Measurements from ENCODE around the gene MAST4.

GRCh38 chr5:66737096-66737495 lies 140.9 kb downstream of the MAST4 start:
- TF ChIP-seq CTCF (IDR thresholded peaks at IDR 0.05) (no peak), POLR2A (IDR thresholded peaks at IDR 0.05) (no peak)

All from uterus (tissue), 2 donors.